NCI-H82 (cell line): ENCODE results near the gene ATP9B.
"Not testable (repeated sequence)": the region's sequence is repeated elsewhere in the genome, so short reads cannot be mapped to it uniquely, and the experiment has no call there.

Experiments
- DNase-seq: peaks from one replicate; lab custom pipeline; 2025; lab: John Stamatoyannopoulos, UW

The ATP9B gene

GRCh38 chr18:79136742-79137141 is 67.5 kb downstream of the ATP9B start:
- DNase-seq, result peak; percentile 2

- DNase-seq, result no peak
Observed at GRCh38 chr18:79139206-79139605, 70.0 kb downstream of the ATP9B start.

- no peak for DNase-seq
Observed at GRCh38 chr18:79147014-79147413, 77.8 kb downstream of the ATP9B start.

GRCh38 chr18:79151191-79151590 is 82.0 kb downstream of the ATP9B start:
- DNase-seq, result no peak

GRCh38 chr18:79156327-79156726 is 87.1 kb downstream of the ATP9B start:
- DNase-seq, result no peak

- DNase-seq, result no peak
Observed at GRCh38 chr18:79164706-79165105, 95.5 kb downstream of the ATP9B start.

GRCh38 chr18:79166702-79167101 is 97.5 kb downstream of the ATP9B start:
- DNase-seq, result no peak

- DNase-seq, result no peak
Observed at GRCh38 chr18:79167526-79168190, 98.5 kb downstream of the ATP9B start.

GRCh38 chr18:79169958-79170555 is 100.9 kb downstream of the ATP9B start:
- DNase-seq, result no peak

- not testable (repeated sequence) for DNase-seq
Observed at GRCh38 chr18:79172331-79172730, 103.1 kb downstream of the ATP9B start.

GRCh38 chr18:79173742-79174141 is 104.5 kb downstream of the ATP9B start:
- DNase-seq, result no peak

GRCh38 chr18:79178113-79178531 is 108.9 kb downstream of the ATP9B start:
- no peak for DNase-seq

GRCh38 chr18:79182047-79182713 is 113.0 kb downstream of the ATP9B start:
- DNase-seq, result peak; percentile 10

GRCh38 chr18:79185648-79186047 is 116.5 kb downstream of the ATP9B start:
- DNase-seq, result no peak

GRCh38 chr18:79186649-79187048 is 117.5 kb downstream of the ATP9B start:
- DNase-seq, result no peak

GRCh38 chr18:79187532-79188277 is 118.5 kb downstream of the ATP9B start:
- DNase-seq, result no peak

- DNase-seq, result no peak
Observed at GRCh38 chr18:79191418-79191817, 122.2 kb downstream of the ATP9B start.

GRCh38 chr18:79191956-79192355 is 122.8 kb downstream of the ATP9B start:
- DNase-seq, result no peak

- DNase-seq, result no peak
Observed at GRCh38 chr18:79193826-79194225, 124.6 kb downstream of the ATP9B start.

GRCh38 chr18:79195716-79196683 is 126.8 kb downstream of the ATP9B start:
- no peak for DNase-seq

GRCh38 chr18:79197531-79197930 is 128.3 kb downstream of the ATP9B start:
- DNase-seq, result no peak
